H9 (cell line): ENCODE data around the gene NSRP1. TPM values are rescaled to one million over a fixed set of nuclear protein-coding genes. Genes with fewer than 3 reads are reported as not detected.

Source experiments
- DNase-seq: peaks from one replicate; pipeline ENCODE4 v3.0.0-alpha.2; 2017
- H2AFZ ChIP-seq: one replicate; pipeline ENCODE4 v1.6.1; 2013; ENCODE audit warnings: mild to moderate bottlenecking, low read length, control low read depth, moderate library complexity
- H2AK5ac ChIP-seq: 2 replicates; pipeline ENCODE4 v1.6.1; 2013; ENCODE audit warnings: low read length, control low read depth, mixed read lengths; ENCODE audit not compliant: insufficient read length
- H2BK120ac ChIP-seq: one replicate; pipeline ENCODE4 v1.6.1; 2013; ENCODE audit warnings: low read depth, mild to moderate bottlenecking, low read length, control low read depth, inconsistent platforms; ENCODE audit not compliant: poor library complexity, severe bottlenecking
- H2BK12ac ChIP-seq: 2 replicates; pipeline ENCODE4 v1.6.1; 2013; ENCODE audit warnings: low read length, control low read depth, mixed read lengths, low read depth; ENCODE audit not compliant: insufficient read length
- H2BK15ac ChIP-seq: 2 replicates; pipeline ENCODE4 v1.6.1; 2013; ENCODE audit warnings: low read depth, low read length, control low read depth
- H2BK20ac ChIP-seq: one replicate; pipeline ENCODE4 v1.6.1; 2013; ENCODE audit warnings: low read depth, mild to moderate bottlenecking, low read length, control low read depth, inconsistent platforms; ENCODE audit not compliant: poor library complexity, severe bottlenecking
- H2BK5ac ChIP-seq: 2 replicates; pipeline ENCODE4 v1.6.1; 2013; ENCODE audit warnings: low read length, control low read depth, mixed read lengths; ENCODE audit not compliant: insufficient read length
- H3K14ac ChIP-seq: 2 replicates; pipeline ENCODE4 v1.6.1; 2013; ENCODE audit warnings: low read length, control low read depth; ENCODE audit not compliant: insufficient read depth
- H3K18ac ChIP-seq: 2 replicates; pipeline ENCODE4 v1.6.1; 2013; ENCODE audit warnings: low read depth, mild to moderate bottlenecking, mixed read lengths, low read length, control low read depth; ENCODE audit not compliant: insufficient read length
- H3K23ac ChIP-seq: 2 replicates; pipeline ENCODE4 v1.6.1; 2013; ENCODE audit warnings: low read length, control low read depth, mixed read lengths, low read depth; ENCODE audit not compliant: insufficient read length
- H3K23me2 ChIP-seq: 2 replicates; pipeline ENCODE4 v1.6.1; 2013; ENCODE audit warnings: low read depth, mild to moderate bottlenecking, mixed read lengths, low read length, control low read depth; ENCODE audit not compliant: insufficient read length, poor library complexity, severe bottlenecking
- H3K27ac ChIP-seq: 2 replicates; pipeline ENCODE4 v1.5.1; 2013; ENCODE audit warnings: low read length, control low read depth, mixed read lengths, low read depth; ENCODE audit not compliant: insufficient read length
- H3K27me3 ChIP-seq: 2 replicates; pipeline ENCODE4 v1.6.1; 2013; ENCODE audit warnings: low read length, control low read depth, inconsistent platforms; ENCODE audit not compliant: insufficient read depth
- H3K4ac ChIP-seq: 2 replicates; pipeline ENCODE4 v1.6.1; 2013; ENCODE audit warnings: low read depth, mild to moderate bottlenecking, control low read depth, inconsistent platforms, low read length, moderate library complexity
- H3K4me1 ChIP-seq: 2 replicates; pipeline ENCODE4 v1.6.1; 2013; ENCODE audit warnings: low read length, control low read depth, inconsistent platforms; ENCODE audit not compliant: insufficient read depth
- H3K4me2 ChIP-seq: 2 replicates; pipeline ENCODE4 v1.6.1; 2013; ENCODE audit warnings: low read length, control low read depth, mixed read lengths; ENCODE audit not compliant: insufficient read length, insufficient read depth
- H3K56ac ChIP-seq: 2 replicates; pipeline ENCODE4 v1.6.1; 2013; ENCODE audit warnings: low read depth, mild to moderate bottlenecking, mixed read lengths, low read length, control low read depth; ENCODE audit not compliant: insufficient read length
- H3K79me1 ChIP-seq: 2 replicates; pipeline ENCODE4 v1.6.1; 2013; ENCODE audit warnings: low read depth, mild to moderate bottlenecking, moderate library complexity, low read length, control low read depth, inconsistent platforms; ENCODE audit not compliant: insufficient read depth, poor library complexity, severe bottlenecking
- H3K79me2 ChIP-seq: 2 replicates; pipeline ENCODE4 v1.6.1; 2013; ENCODE audit warnings: low read length, control low read depth, inconsistent platforms; ENCODE audit not compliant: insufficient read depth
- H3K9ac ChIP-seq: 2 replicates; pipeline ENCODE4 v1.6.1; 2013; ENCODE audit warnings: low read length, control low read depth, mixed read lengths; ENCODE audit not compliant: insufficient read length; ENCODE audit errors: extremely low read depth
- H3K9me3 ChIP-seq: one replicate; pipeline ENCODE4 v1.6.1; 2013; ENCODE audit warnings: low read depth, low read length, inconsistent platforms; ENCODE audit not compliant: control insufficient read depth
- H3T11ph ChIP-seq: one replicate; pipeline ENCODE4 v1.6.1; 2013; ENCODE audit warnings: mild to moderate bottlenecking, low read length, control low read depth, inconsistent platforms
- H4K20me1 ChIP-seq: one replicate; pipeline ENCODE4 v1.6.1; 2013; ENCODE audit not compliant: control insufficient read depth, insufficient read length, insufficient read depth
- H4K5ac ChIP-seq: 2 replicates; pipeline ENCODE4 v1.6.1; 2013; ENCODE audit warnings: low read depth, mild to moderate bottlenecking, mixed read lengths, low read length, control low read depth; ENCODE audit not compliant: insufficient read length
- H4K8ac ChIP-seq: replicated peaks from 2 replicates; pipeline ENCODE4 v1.6.1; 2013; ENCODE audit warnings: low read length, control low read depth, mixed read lengths, low read depth; ENCODE audit not compliant: insufficient read length
- H4K91ac ChIP-seq: 2 replicates; pipeline ENCODE4 v1.6.1; 2013; ENCODE audit warnings: low read depth, mild to moderate bottlenecking, moderate library complexity, mixed read lengths, low read length, control low read depth; ENCODE audit not compliant: insufficient read length
- H3K27ac Mint-ChIP-seq, 3 experiments: 2 replicates in 2 of 3; 3 replicates in 1 of 3; pipeline ENCODE4 v1.8.0; 2020 to 2021; ENCODE audit warnings: mixed read lengths in 3 of 3, mild to moderate bottlenecking in 1 of 3, moderate library complexity in 1 of 3
- H3K27me3 Mint-ChIP-seq: 2 replicates; pipeline ENCODE4 v1.8.0; 2021; ENCODE audit warnings: low read depth, mild to moderate bottlenecking, moderate library complexity, mixed read lengths
- H3K36me3 Mint-ChIP-seq, 3 experiments: 2 replicates in 2 of 3; 3 replicates in 1 of 3; pipeline ENCODE4 v1.8.0; 2020 to 2021; ENCODE audit warnings: low read depth in 3 of 3, mixed read lengths in 3 of 3; ENCODE audit not compliant: insufficient read depth in 1 of 3
- H3K4me1 Mint-ChIP-seq, 2 experiments: 2 replicates each; pipeline ENCODE4 v1.8.0; 2020; ENCODE audit warnings: mixed read lengths in 2 of 2
- H3K4me3 Mint-ChIP-seq, 2 experiments: 2 replicates in 1 of 2; 3 replicates in 1 of 2; pipeline ENCODE4 v1.8.0; 2020 to 2021; ENCODE audit warnings: mild to moderate bottlenecking in 2 of 2, mixed read lengths in 2 of 2, moderate library complexity in 1 of 2
- H3K9me3 Mint-ChIP-seq, 2 experiments: 2 replicates in 1 of 2; 3 replicates in 1 of 2; pipeline ENCODE4 v1.8.0; 2020; ENCODE audit warnings: mild to moderate bottlenecking in 2 of 2, mixed read lengths in 2 of 2, moderate library complexity in 1 of 2
- WGBS: extraction: QIAGEN DNeasy Blood & Tissue Kit; methylation state at CpG from one replicate; pipeline ENCODE4 v1.1.7; 2013; ENCODE audit warnings: missing lambda C conversion rate, low lambda C conversion rate, mixed read lengths; ENCODE audit not compliant: insufficient read length; ENCODE audit errors: extremely low coverage; 5-methylcytosine and 5-hydroxymethylcytosine counted together
- total RNA-seq: library from RNA; stranded (reverse); gene quantifications from 2 replicates; pipeline ENCODE4 v1.2.1, GENCODE V29; 2021
- TF ChIP-seq, protein P1 (sequence below): fragments of 200-600 bp; sonication (generic); conservative IDR thresholded peaks from 3 replicates; pipeline ENCODE4 v1.8.0; 2021; ENCODE audit warnings: antibody characterized with exemption, mild to moderate bottlenecking

Gene NSRP1
- total RNA-seq, 1 experiment from 2014 or later, result 33.3 TPM

DNA sequence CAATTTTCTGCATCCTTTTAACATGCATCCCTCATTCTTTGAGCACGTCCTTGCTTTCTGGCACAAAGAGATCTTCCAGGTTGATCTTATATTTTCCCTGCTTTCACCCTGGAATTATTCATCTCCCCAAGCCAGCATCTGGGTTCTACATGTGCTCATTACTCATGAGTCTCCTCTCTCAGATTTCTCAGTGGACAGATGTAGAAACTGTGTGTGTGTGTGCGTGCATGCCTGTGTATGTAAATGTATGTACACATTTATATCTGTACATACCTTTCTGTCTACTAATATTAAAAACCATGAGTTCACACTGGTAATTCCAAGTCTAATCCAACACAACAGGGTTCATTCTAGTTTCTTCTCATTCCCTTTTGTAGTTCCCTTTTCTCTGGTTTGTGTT is 41.9 kb upstream of the NSRP1 start:
- H3K4me1 Mint-ChIP-seq, result no peaks in the 10 kb centered on the region
- Histone ChIP-seq H3K9me3 (no peaks in the 10 kb centered on the region), H2AFZ (no peak overlapping the region), H3K4ac (no peak overlapping the region), H2AK5ac (no peak overlapping the region), H3K4me1 (no peaks in the 10 kb centered on the region), H4K91ac (no peak overlapping the region), H2BK15ac (no peak overlapping the region), H3K23me2 (no peaks in the 10 kb centered on the region), H2BK120ac (no peak overlapping the region), H2BK5ac (no peak overlapping the region), H3K4me2 (no peak overlapping the region), H3K14ac (no peak overlapping the region), H3K23ac (no peak overlapping the region), H3K27ac (no peak overlapping the region), H2BK20ac (no peak overlapping the region), H3K27me3 (no peaks in the 10 kb centered on the region), H4K8ac (no peak overlapping the region), H3K79me2 (no peaks in the 10 kb centered on the region), H2BK12ac (no peak overlapping the region), H3K18ac (no peak overlapping the region), H3K79me1 (no peaks in the 10 kb centered on the region), H4K20me1 (no peaks in the 10 kb centered on the region), H3K56ac (no peak overlapping the region), H3T11ph (no peak overlapping the region), H3K9ac (no peak overlapping the region), H4K5ac (no peak overlapping the region)
- H3K9me3 Mint-ChIP-seq, result no peaks in the 10 kb centered on the region
- H3K36me3 Mint-ChIP-seq, result no peaks in the 10 kb centered on the region
- DNase-seq, result no peak
- WGBS, result no CpG with 5 or more reads among the region's 2 CpGs
- peaks cover 7% of the 10 kb centered on the region for H3K27me3 Mint-ChIP-seq
- H3K27ac Mint-ChIP-seq, result no peak overlapping the region
- TF ChIP-seq, protein P1, sequence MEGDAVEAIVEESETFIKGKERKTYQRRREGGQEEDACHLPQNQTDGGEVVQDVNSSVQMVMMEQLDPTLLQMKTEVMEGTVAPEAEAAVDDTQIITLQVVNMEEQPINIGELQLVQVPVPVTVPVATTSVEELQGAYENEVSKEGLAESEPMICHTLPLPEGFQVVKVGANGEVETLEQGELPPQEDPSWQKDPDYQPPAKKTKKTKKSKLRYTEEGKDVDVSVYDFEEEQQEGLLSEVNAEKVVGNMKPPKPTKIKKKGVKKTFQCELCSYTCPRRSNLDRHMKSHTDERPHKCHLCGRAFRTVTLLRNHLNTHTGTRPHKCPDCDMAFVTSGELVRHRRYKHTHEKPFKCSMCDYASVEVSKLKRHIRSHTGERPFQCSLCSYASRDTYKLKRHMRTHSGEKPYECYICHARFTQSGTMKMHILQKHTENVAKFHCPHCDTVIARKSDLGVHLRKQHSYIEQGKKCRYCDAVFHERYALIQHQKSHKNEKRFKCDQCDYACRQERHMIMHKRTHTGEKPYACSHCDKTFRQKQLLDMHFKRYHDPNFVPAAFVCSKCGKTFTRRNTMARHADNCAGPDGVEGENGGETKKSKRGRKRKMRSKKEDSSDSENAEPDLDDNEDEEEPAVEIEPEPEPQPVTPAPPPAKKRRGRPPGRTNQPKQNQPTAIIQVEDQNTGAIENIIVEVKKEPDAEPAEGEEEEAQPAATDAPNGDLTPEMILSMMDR, result no peak
- H3K4me3 Mint-ChIP-seq, result no peak overlapping the region
